ENCODE results near the gene SNX15.
"Not testable (repeated sequence)": the region's sequence is repeated elsewhere in the genome, so short reads cannot be mapped to it uniquely, and the experiment has no call there.

SNX15 gene, protein sequence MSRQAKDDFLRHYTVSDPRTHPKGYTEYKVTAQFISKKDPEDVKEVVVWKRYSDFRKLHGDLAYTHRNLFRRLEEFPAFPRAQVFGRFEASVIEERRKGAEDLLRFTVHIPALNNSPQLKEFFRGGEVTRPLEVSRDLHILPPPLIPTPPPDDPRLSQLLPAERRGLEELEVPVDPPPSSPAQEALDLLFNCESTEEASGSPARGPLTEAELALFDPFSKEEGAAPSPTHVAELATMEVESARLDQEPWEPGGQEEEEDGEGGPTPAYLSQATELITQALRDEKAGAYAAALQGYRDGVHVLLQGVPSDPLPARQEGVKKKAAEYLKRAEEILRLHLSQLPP

DNA sequence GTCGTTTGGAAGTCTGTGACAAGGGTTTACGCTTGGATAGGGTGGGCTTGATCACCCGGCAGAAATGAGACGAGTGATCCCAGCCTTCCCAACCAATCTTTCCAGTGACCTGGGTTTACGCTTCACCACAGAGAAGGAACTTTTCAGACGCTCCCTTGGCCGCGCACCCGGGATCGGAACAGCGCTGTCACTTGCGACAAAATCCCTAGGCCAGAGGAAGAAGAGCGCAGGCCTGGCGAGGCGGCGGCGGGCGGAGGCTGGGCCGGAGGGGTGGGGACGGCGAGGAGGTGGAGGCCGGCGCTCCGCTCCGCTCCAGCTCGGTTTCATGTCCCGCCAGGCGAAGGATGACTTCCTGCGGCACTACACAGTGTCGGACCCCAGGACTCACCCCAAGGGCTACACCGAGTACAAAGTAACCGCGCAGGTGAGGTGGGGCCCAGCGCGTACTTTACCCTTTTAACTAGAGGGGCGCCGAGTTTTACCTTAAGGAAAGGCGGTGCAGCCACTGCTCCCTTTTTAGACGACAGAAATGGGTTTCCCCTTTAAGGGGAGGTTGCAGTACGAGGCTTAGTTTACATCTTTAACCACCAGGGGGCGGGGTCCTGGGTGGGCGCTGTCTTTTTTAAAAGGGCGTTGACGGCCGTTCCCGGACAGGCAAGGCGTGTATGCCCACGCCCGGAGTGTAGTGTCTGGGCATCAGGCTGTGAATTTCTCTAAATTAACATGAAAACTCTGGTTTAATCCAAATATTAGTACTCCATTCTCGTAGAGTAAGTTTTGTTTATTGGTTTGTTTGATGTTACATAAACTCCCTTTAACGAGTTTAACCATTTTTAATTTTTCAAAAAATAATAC lies at the start of gene SNX15:
Gene SNX15, plus strand, starts transcription at position 227 of the 855 bp plus-strand sequence. Its CDS starts 99 bp downstream, at position 326.
- Histone ChIP-seq H3K9ac (ENCODE audit: low read length) (peak within 1 kb of the TSS; percentile 83), H3K4me3 (ENCODE audit: low read depth, low read length, poor library complexity, severe bottlenecking) (peak within 1 kb of the TSS; percentile 70), H3K4me2 (ENCODE audit: low read length) (peak within 1 kb of the TSS; percentile 92), H3K9me3 (ENCODE audit: low read length) (no peaks in the 10 kb centered on the region), H3K79me2 (ENCODE audit: insufficient read depth, low read length) (no peaks in the 10 kb centered on the region), H3K36me3 (ENCODE audit: insufficient read depth, low read length) (no peaks in the 10 kb centered on the region; the same call in 1 of the 2 replicates), H3K4me1 (ENCODE audit: insufficient read depth, low read length, severe bottlenecking) (peaks cover 16% of the 10 kb centered on the region), H2AFZ (ENCODE audit: low read length) (peak within 1 kb of the TSS; percentile 75; the same call in 1 of the 2 replicates), H3F3A (ENCODE audit: insufficient read depth, low read length) (no peaks in the 10 kb centered on the region), H3K27me3 (ENCODE audit: insufficient read depth, low read length) (no peaks in the 10 kb centered on the region), H3K27ac (ENCODE audit: low read depth, low read length, poor library complexity, severe bottlenecking) (peak within 1 kb of the TSS; percentile 65), H4K20me1 (ENCODE audit: insufficient read depth, low read length) (no peaks in the 10 kb centered on the region), H3K9me2 (ENCODE audit: low read depth, low read length) (no peaks in the 10 kb centered on the region)
- TF ChIP-seq, protein P1, sequence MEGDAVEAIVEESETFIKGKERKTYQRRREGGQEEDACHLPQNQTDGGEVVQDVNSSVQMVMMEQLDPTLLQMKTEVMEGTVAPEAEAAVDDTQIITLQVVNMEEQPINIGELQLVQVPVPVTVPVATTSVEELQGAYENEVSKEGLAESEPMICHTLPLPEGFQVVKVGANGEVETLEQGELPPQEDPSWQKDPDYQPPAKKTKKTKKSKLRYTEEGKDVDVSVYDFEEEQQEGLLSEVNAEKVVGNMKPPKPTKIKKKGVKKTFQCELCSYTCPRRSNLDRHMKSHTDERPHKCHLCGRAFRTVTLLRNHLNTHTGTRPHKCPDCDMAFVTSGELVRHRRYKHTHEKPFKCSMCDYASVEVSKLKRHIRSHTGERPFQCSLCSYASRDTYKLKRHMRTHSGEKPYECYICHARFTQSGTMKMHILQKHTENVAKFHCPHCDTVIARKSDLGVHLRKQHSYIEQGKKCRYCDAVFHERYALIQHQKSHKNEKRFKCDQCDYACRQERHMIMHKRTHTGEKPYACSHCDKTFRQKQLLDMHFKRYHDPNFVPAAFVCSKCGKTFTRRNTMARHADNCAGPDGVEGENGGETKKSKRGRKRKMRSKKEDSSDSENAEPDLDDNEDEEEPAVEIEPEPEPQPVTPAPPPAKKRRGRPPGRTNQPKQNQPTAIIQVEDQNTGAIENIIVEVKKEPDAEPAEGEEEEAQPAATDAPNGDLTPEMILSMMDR (IDR thresholded peaks at IDR 0.05; ENCODE audit: low read length): no peak; the same call in 1 of the 2 replicates
- no peak for TF ChIP-seq EZH2 (IDR thresholded peaks at IDR 0.05; ENCODE audit: borderline replicate concordance, low read length)

DNA sequence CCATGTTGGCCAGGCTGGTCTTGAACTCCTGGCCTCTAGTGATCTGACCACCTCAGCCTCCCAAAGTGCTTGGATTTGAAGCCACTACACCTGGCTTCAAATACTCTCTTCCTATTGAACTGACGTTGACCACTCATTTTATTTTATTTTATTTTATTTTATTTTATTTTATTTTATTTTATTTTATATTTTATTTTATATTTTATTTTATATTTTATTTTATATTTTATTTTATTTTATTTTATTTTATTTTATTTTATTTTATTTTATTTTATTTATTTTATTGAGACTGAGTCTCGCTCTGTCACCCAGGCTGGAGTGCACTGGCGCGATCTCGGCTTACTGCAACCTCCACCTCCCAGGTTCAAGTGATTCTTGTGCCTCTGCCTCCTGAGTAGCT lies 43.9 kb upstream of the SNX15 start:
- not testable (repeated sequence) for H3K4me3 ChIP-seq (ENCODE audit: low read depth, low read length, poor library complexity, severe bottlenecking); H3K27ac ChIP-seq (ENCODE audit: low read depth, low read length, poor library complexity, severe bottlenecking)
- peaks cover 11% of the 10 kb centered on the region for H3K4me1 ChIP-seq (ENCODE audit: insufficient read depth, low read length, severe bottlenecking)

DNA sequence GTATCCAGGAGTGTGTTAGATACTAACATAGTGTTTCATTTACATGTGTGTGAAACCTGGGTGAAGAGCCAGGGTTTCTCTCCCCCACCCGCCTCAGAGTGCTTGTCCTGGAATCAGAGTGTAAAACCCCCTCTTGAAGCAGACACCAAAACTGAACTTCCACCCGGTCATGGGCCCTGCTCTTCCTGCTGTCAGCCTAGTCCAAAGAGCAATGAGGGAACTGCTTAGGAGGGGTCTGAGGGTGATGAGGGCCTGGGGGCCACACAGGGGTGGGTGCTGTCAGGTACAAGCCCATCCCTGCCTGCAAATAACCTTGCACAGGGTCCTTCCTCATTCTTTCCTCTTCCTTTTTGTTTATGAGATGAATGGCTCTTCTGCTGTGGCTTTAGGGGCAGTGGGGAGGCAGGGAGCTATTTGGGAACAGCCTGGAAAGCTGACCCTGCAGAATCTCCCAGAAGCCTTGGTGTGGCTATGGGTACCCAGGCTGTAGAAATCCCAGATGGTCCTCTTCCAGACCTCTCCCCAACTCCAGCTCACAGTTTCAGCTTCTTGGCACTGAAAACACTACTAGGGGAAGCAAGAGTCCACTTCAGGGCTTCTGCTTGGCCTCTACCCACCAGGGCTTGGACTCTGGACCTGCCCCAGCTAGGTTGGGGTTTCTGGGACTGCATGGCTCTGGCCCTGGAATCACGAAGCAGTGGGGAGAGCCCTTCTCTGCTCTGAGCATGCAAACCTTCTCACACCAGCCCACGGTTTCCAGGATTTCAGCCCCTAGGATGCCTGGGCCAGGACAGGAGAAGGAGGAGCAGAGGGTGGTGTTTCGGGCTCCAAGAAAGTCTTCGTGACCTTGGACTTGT lies 39.0 kb upstream of the SNX15 start:
- Histone ChIP-seq H3K4me2 (ENCODE audit: low read length) (no peak overlapping the region), H3K27ac (ENCODE audit: low read depth, low read length, poor library complexity, severe bottlenecking) (no peak overlapping the region), H3K9me2 (ENCODE audit: low read depth, low read length) (no peaks in the 10 kb centered on the region), H3K9me3 (ENCODE audit: low read length) (no peaks in the 10 kb centered on the region), H3K4me3 (ENCODE audit: low read depth, low read length, poor library complexity, severe bottlenecking) (no peak overlapping the region), H3K4me1 (ENCODE audit: insufficient read depth, low read length, severe bottlenecking) (peaks cover 33% of the 10 kb centered on the region), H2AFZ (ENCODE audit: low read length) (no peak overlapping the region), H3K79me2 (ENCODE audit: insufficient read depth, low read length) (no peaks in the 10 kb centered on the region), H3F3A (ENCODE audit: insufficient read depth, low read length) (no peaks in the 10 kb centered on the region), H3K36me3 (ENCODE audit: insufficient read depth, low read length) (no peaks in the 10 kb centered on the region), H3K9ac (ENCODE audit: low read length) (no peak overlapping the region), H4K20me1 (ENCODE audit: insufficient read depth, low read length) (no peaks in the 10 kb centered on the region), H3K27me3 (ENCODE audit: insufficient read depth, low read length) (no peaks in the 10 kb centered on the region)
- TF ChIP-seq, protein P1 (IDR thresholded peaks at IDR 0.05; ENCODE audit: low read length): no peak

More for the DNA sequence above, 43.9 kb upstream of the SNX15 start:
- H3K4me2 ChIP-seq (ENCODE audit: low read length); H3K9me3 ChIP-seq (ENCODE audit: low read length); H3K9me2 ChIP-seq (ENCODE audit: low read depth, low read length); H4K20me1 ChIP-seq (ENCODE audit: insufficient read depth, low read length); H3K9ac ChIP-seq (ENCODE audit: low read length); H3K27me3 ChIP-seq (ENCODE audit: insufficient read depth, low read length); H3K79me2 ChIP-seq (ENCODE audit: insufficient read depth, low read length); H3F3A ChIP-seq (ENCODE audit: insufficient read depth, low read length); H2AFZ ChIP-seq (ENCODE audit: low read length); H3K36me3 ChIP-seq (ENCODE audit: insufficient read depth, low read length): not testable (repeated sequence)

All from OCI-LY1 (cell line).